ENCODE results near the gene SRSF6. TPM values are rescaled to one million over a fixed set of nuclear protein-coding genes. Genes with fewer than 3 reads are reported as not detected.
A peak's percentile ranks its signal among the peaks of the same experiment; 100 is the strongest.

SRSF6 gene
- polyA plus RNA-seq, 1 donor (not counting 4 experiments of a cell fraction or from before 2014, with no cell fraction given): 128 TPM

- H3K9me1 ChIP-seq (ENCODE audit: control insufficient read depth, extremely low read depth, insufficient read depth, low read length): no peaks in the 10 kb centered on the region
- FAIRE-seq: no peak
- dilution Hi-C loops (cut with MboI; ENCODE audit: extremely low pct_ligation_motif_present, low sequenced_read_pairs): no loop called here
Observed at GRCh38 chr20:43431134-43431519, 26.6 kb upstream of the SRSF6 start.

GRCh38 chr20:43432498-43432897, 25.2 kb upstream of the SRSF6 start:
- DNase-seq (ENCODE audit: low read depth, low spot score) (no peak), FAIRE-seq (no peak)
- H3K4me3 ChIP-seq (ENCODE audit: control insufficient read depth in 2 of 3, extremely low read depth in 1 of 3, insufficient read depth in 2 of 3, low read depth in 1 of 3, low read length in 3 of 3): no peak overlapping the region
- H3K27me3 ChIP-seq (ENCODE audit: control insufficient read depth, extremely low read depth, insufficient read depth, low read length): peaks cover 10% of the 10 kb centered on the region
- no peak overlapping the region for H2AFZ ChIP-seq (ENCODE audit: control insufficient read depth, low read length)
- H3K4me1 ChIP-seq (ENCODE audit: control insufficient read depth, extremely low read depth, insufficient read depth, low read length): no peaks in the 10 kb centered on the region
- H3K27ac ChIP-seq (ENCODE audit: control insufficient read depth, insufficient read depth, low read length): no peak overlapping the region
- no peaks in the 10 kb centered on the region for H4K20me1 ChIP-seq (ENCODE audit: control insufficient read depth, extremely low read depth, insufficient read depth, low read length)
- no peak overlapping the region for H3K4me2 ChIP-seq (ENCODE audit: control insufficient read depth, extremely low read depth, insufficient read depth, low read depth, low read length)
- dilution Hi-C loops (cut with MboI; ENCODE audit: extremely low pct_ligation_motif_present, low sequenced_read_pairs): no loop called here
- H3K36me3 ChIP-seq (ENCODE audit: control insufficient read depth in 2 of 2, extremely low read depth in 1 of 2, insufficient read depth in 2 of 2, low read length in 2 of 2): no peaks in the 10 kb centered on the region
- H3K9me3 ChIP-seq (ENCODE audit: control insufficient read depth, low read depth, low read length): no peaks in the 10 kb centered on the region
- no peak overlapping the region for H3K9ac ChIP-seq (ENCODE audit: control insufficient read depth, extremely low read depth, insufficient read depth, low read length)
- no peaks in the 10 kb centered on the region for H3K9me1 ChIP-seq (ENCODE audit: control insufficient read depth, extremely low read depth, insufficient read depth, low read length)
- TF ChIP-seq EZH2 (IDR thresholded peaks at IDR 0.05; ENCODE audit: low read length) (no peak), CTCF (optimal IDR thresholded peaks at IDR 0.05 in 1 of 3, IDR thresholded peaks at IDR 0.05 in 1 of 3, conservative IDR thresholded peaks at IDR 0.05 in 1 of 3; ENCODE audit: extremely low read depth in 1 of 3, insufficient read depth in 2 of 3, low read length in 3 of 3) (peak in 1 of 3 experiments; percentile 9)
- no peaks in the 10 kb centered on the region for H3K79me2 ChIP-seq (ENCODE audit: control insufficient read depth, insufficient read depth, low read length)

More at GRCh38 chr20:43431134-43431519, 26.6 kb upstream of the SRSF6 start:
- H2AFZ ChIP-seq (ENCODE audit: control insufficient read depth, low read length): no peak overlapping the region
- peaks cover 6% of the 10 kb centered on the region for H3K27me3 ChIP-seq (ENCODE audit: control insufficient read depth, extremely low read depth, insufficient read depth, low read length)
- no peaks in the 10 kb centered on the region for H3K4me1 ChIP-seq (ENCODE audit: control insufficient read depth, extremely low read depth, insufficient read depth, low read length)
- H3K27ac ChIP-seq (ENCODE audit: control insufficient read depth, insufficient read depth, low read length): no peak overlapping the region
- TF ChIP-seq CTCF (optimal IDR thresholded peaks at IDR 0.05 in 1 of 3, IDR thresholded peaks at IDR 0.05 in 1 of 3, conservative IDR thresholded peaks at IDR 0.05 in 1 of 3; ENCODE audit: extremely low read depth in 1 of 3, insufficient read depth in 2 of 3, low read length in 3 of 3) (no peak), EZH2 (IDR thresholded peaks at IDR 0.05; ENCODE audit: low read length) (no peak)
- H3K36me3 ChIP-seq (ENCODE audit: control insufficient read depth in 2 of 2, extremely low read depth in 1 of 2, insufficient read depth in 2 of 2, low read length in 2 of 2): no peaks in the 10 kb centered on the region
- H4K20me1 ChIP-seq (ENCODE audit: control insufficient read depth, extremely low read depth, insufficient read depth, low read length): no peaks in the 10 kb centered on the region
- no peak overlapping the region for H3K4me3 ChIP-seq (ENCODE audit: control insufficient read depth in 2 of 3, extremely low read depth in 1 of 3, insufficient read depth in 2 of 3, low read depth in 1 of 3, low read length in 3 of 3)
- H3K9ac ChIP-seq (ENCODE audit: control insufficient read depth, extremely low read depth, insufficient read depth, low read length): no peak overlapping the region
- no peak for DNase-seq (ENCODE audit: low read depth, low spot score)
- no peaks in the 10 kb centered on the region for H3K9me3 ChIP-seq (ENCODE audit: control insufficient read depth, low read depth, low read length)
- H3K4me2 ChIP-seq (ENCODE audit: control insufficient read depth, extremely low read depth, insufficient read depth, low read depth, low read length): no peak overlapping the region
- no peaks in the 10 kb centered on the region for H3K79me2 ChIP-seq (ENCODE audit: control insufficient read depth, insufficient read depth, low read length)
